SK-N-SH treated with all-trans-retinoic acid at 6 μM for 48 hours (cell line): ENCODE data around the gene PPOX.

Experiments
- ATAC-seq: fragments of 200-7000 bp; cut with Tn5 transposase; 3 replicates; pipeline ENCODE4 v1.9.1; 2020; ENCODE audit warnings: mild to moderate bottlenecking, moderate library complexity
- ARNTL ChIP-seq: fragments of 450-650 bp; formaldehyde crosslinking; IDR thresholded peaks from 2 replicates; pipeline ENCODE4 v1.5.0; 2020; ENCODE audit warnings: low read depth, mild to moderate bottlenecking, moderate library complexity, borderline replicate concordance
- CREB5 ChIP-seq: fragments of 250-450 bp; sonication (Bioruptor Pico); IDR thresholded peaks from 2 replicates; pipeline ENCODE4 v1.5.1; 2020; ENCODE audit warnings: low read depth, mild to moderate bottlenecking, moderate library complexity
- CSDC2 ChIP-seq: fragments of 250-450 bp; sonication (Bioruptor Pico); IDR thresholded peaks from 2 replicates; pipeline ENCODE4 v1.5.0; 2020; ENCODE audit warnings: mild to moderate bottlenecking, moderate library complexity
- ESRRG ChIP-seq: fragments of 250-450 bp; sonication (Bioruptor Pico); IDR thresholded peaks from 2 replicates; pipeline ENCODE4 v1.6.1; 2021; ENCODE audit warnings: mild to moderate bottlenecking
- GLIS3 ChIP-seq: fragments of 250-450 bp; sonication (Bioruptor Pico); IDR thresholded peaks from 2 replicates; pipeline ENCODE4 v1.5.0; 2020; ENCODE audit warnings: mild to moderate bottlenecking, moderate library complexity
- ISL1 ChIP-seq: fragments of 250-450 bp; sonication (Bioruptor Pico); IDR thresholded peaks from 2 replicates; pipeline ENCODE4 v2.1.2; 2022; ENCODE audit warnings: mild to moderate bottlenecking, moderate library complexity
- OSR1 ChIP-seq: fragments of 250-450 bp; sonication (Bioruptor Pico); IDR thresholded peaks from 2 replicates; pipeline ENCODE4 v1.8.0; 2022; ENCODE audit warnings: moderate library complexity, mild to moderate bottlenecking, inconsistent platforms
- PPARA ChIP-seq: fragments of 250-450 bp; sonication (Bioruptor Pico); IDR thresholded peaks from 2 replicates; pipeline ENCODE4 v1.5.0; 2020; ENCODE audit warnings: mild to moderate bottlenecking, borderline replicate concordance
- RARB ChIP-seq: fragments of 250-450 bp; sonication (Bioruptor Pico); IDR thresholded peaks from 2 replicates; pipeline ENCODE4 v1.8.0; 2021; ENCODE audit warnings: mild to moderate bottlenecking, moderate library complexity
- SNAI2 ChIP-seq: fragments of 250-450 bp; sonication (Bioruptor Pico); IDR thresholded peaks from 2 replicates; pipeline ENCODE4 v1.5.0; 2020; ENCODE audit warnings: mild to moderate bottlenecking, moderate library complexity
- TCF4 ChIP-seq: fragments of 250-450 bp; sonication (Bioruptor Pico); IDR thresholded peaks from 2 replicates; pipeline ENCODE4 v1.8.0; 2021; ENCODE audit warnings: mild to moderate bottlenecking, moderate library complexity, borderline replicate concordance
- TOX ChIP-seq: fragments of 250-450 bp; sonication (Bioruptor Pico); IDR thresholded peaks from 2 replicates; pipeline ENCODE4 v1.8.0; 2021; ENCODE audit warnings: mild to moderate bottlenecking, moderate library complexity, borderline replicate concordance
- ZC3H10 ChIP-seq: fragments of 250-450 bp; sonication (Bioruptor Pico); IDR thresholded peaks from 2 replicates; pipeline ENCODE4 v1.5.1; 2021; ENCODE audit warnings: mild to moderate bottlenecking, moderate library complexity
- ZFP3 ChIP-seq: fragments of 250-450 bp; sonication (Bioruptor Pico); IDR thresholded peaks from 2 replicates; pipeline ENCODE4 v1.5.0; 2020; ENCODE audit warnings: mild to moderate bottlenecking, moderate library complexity
- ZFP30 ChIP-seq: fragments of 450-650 bp; formaldehyde crosslinking; IDR thresholded peaks from 2 replicates; pipeline ENCODE4 v1.5.0; 2022; ENCODE audit warnings: mild to moderate bottlenecking, moderate library complexity
- ZNF565 ChIP-seq: fragments of 450-650 bp; formaldehyde crosslinking; conservative IDR thresholded peaks from 2 replicates; pipeline ENCODE4 v1.5.0; 2020; ENCODE audit warnings: low read depth, mild to moderate bottlenecking, moderate library complexity
- ZNF70 ChIP-seq: fragments of 450-650 bp; formaldehyde crosslinking; IDR thresholded peaks from 2 replicates; pipeline ENCODE4 v1.5.0; 2020; ENCODE audit warnings: mild to moderate bottlenecking, moderate library complexity
- ZNF8 ChIP-seq: fragments of 450-650 bp; formaldehyde crosslinking; IDR thresholded peaks from 2 replicates; pipeline ENCODE4 v1.5.0; 2020; ENCODE audit warnings: mild to moderate bottlenecking, moderate library complexity
- TF ChIP-seq, protein P1 (sequence below): fragments of 250-450 bp; sonication (Bioruptor Pico); IDR thresholded peaks from 2 replicates; pipeline ENCODE4 v1.5.1; 2021; ENCODE audit warnings: mild to moderate bottlenecking, moderate library complexity
- TF ChIP-seq, protein P2 (sequence below): fragments of 250-450 bp; sonication (Bioruptor Pico); IDR thresholded peaks from 2 replicates; pipeline ENCODE4 v1.8.0; 2021; ENCODE audit warnings: low read depth, mild to moderate bottlenecking, moderate library complexity, borderline replicate concordance

The PPOX gene

DNA sequence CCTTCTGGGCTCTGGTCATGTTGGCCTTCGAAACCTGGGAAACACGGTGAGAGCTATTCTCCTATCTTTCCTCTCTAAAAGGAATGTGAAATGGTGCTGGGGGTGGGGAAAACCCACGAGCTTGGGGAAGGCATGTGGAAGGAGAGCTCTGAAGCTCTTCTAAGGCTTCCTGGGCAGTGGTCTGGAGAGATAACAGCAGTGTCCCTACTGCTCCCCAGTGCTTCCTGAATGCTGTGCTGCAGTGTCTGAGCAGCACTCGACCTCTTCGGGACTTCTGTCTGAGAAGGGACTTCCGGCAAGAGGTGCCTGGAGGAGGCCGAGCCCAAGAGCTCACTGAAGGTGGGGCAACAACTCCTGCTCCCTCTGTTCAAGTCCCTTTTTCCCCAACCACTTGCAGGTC lies 4.2 kb upstream of the PPOX start:
- TF ChIP-seq OSR1 (CRISPR knock-in tag) = no peak
- no peak for TF ChIP-seq ESRRG (CRISPR knock-in tag)
- no peak for TF ChIP-seq ARNTL (CRISPR knock-in tag)
- no peak for TF ChIP-seq ZFP3 (CRISPR knock-in tag)
- TF ChIP-seq, protein P1, sequence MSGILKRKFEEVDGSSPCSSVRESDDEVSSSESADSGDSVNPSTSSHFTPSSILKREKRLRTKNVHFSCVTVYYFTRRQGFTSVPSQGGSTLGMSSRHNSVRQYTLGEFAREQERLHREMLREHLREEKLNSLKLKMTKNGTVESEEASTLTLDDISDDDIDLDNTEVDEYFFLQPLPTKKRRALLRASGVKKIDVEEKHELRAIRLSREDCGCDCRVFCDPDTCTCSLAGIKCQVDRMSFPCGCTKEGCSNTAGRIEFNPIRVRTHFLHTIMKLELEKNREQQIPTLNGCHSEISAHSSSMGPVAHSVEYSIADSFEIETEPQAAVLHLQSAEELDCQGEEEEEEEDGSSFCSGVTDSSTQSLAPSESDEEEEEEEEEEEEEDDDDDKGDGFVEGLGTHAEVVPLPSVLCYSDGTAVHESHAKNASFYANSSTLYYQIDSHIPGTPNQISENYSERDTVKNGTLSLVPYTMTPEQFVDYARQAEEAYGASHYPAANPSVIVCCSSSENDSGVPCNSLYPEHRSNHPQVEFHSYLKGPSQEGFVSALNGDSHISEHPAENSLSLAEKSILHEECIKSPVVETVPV (CRISPR knock-in tag) = no peak
- TF ChIP-seq CREB5 (CRISPR knock-in tag) = no peak
- TF ChIP-seq PPARA (CRISPR knock-in tag) = no peak
- TF ChIP-seq ZFP30 (CRISPR knock-in tag) = no peak
- TF ChIP-seq ISL1 (CRISPR knock-in tag) = no peak
- TF ChIP-seq TCF4 = no peak
- no peak for TF ChIP-seq TOX
- TF ChIP-seq ZNF8 (CRISPR knock-in tag) = no peak
- TF ChIP-seq, protein P2, sequence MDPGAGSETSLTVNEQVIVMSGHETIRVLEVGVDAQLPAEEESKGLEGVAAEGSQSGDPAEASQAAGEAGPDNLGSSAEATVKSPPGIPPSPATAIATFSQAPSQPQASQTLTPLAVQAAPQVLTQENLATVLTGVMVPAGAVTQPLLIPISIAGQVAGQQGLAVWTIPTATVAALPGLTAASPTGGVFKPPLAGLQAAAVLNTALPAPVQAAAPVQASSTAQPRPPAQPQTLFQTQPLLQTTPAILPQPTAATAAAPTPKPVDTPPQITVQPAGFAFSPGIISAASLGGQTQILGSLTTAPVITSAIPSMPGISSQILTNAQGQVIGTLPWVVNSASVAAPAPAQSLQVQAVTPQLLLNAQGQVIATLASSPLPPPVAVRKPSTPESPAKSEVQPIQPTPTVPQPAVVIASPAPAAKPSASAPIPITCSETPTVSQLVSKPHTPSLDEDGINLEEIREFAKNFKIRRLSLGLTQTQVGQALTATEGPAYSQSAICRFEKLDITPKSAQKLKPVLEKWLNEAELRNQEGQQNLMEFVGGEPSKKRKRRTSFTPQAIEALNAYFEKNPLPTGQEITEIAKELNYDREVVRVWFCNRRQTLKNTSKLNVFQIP = no peak
- TF ChIP-seq, all 23 proteins: peak for 0
- ATAC-seq = no peak

DNA sequence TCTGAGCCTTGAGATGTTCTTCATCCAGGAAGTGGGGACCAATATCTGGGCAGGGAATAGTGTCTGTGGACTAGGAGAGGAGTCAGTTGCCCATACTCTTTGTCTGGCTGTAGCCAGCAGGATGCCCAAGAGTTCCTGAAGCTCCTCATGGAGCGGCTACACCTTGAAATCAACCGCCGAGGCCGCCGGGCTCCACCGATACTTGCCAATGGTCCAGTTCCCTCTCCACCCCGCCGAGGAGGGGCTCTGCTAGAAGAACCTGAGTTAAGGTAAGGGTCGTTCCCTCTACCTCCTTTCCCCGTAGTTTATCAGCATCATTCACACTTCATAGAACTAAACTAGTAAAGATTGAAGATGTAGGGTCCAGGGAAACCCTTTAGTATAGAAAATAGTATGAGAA lies 3.4 kb upstream of the PPOX start:
- no peak for ATAC-seq
- TF ChIP-seq GLIS3 (CRISPR knock-in tag) (no peak), ZNF565 (CRISPR knock-in tag) (no peak), RARB (CRISPR knock-in tag) (no peak), ARNTL (CRISPR knock-in tag) (no peak), ZNF70 (CRISPR knock-in tag) (no peak), CSDC2 (no peak)
- TF ChIP-seq, protein P1 (CRISPR knock-in tag) = no peak

GRCh38 chr1:161163793-161164192 lies 2.4 kb upstream of the PPOX start:
- ATAC-seq = no peak
- TF ChIP-seq CREB5 (CRISPR knock-in tag) = no peak
- TF ChIP-seq TOX = no peak
- TF ChIP-seq, protein P1 (CRISPR knock-in tag) = no peak
- TF ChIP-seq ZNF8 (CRISPR knock-in tag) = no peak
- TF ChIP-seq ZC3H10 (CRISPR knock-in tag) = no peak
- TF ChIP-seq ZNF565 (CRISPR knock-in tag) = no peak

DNA sequence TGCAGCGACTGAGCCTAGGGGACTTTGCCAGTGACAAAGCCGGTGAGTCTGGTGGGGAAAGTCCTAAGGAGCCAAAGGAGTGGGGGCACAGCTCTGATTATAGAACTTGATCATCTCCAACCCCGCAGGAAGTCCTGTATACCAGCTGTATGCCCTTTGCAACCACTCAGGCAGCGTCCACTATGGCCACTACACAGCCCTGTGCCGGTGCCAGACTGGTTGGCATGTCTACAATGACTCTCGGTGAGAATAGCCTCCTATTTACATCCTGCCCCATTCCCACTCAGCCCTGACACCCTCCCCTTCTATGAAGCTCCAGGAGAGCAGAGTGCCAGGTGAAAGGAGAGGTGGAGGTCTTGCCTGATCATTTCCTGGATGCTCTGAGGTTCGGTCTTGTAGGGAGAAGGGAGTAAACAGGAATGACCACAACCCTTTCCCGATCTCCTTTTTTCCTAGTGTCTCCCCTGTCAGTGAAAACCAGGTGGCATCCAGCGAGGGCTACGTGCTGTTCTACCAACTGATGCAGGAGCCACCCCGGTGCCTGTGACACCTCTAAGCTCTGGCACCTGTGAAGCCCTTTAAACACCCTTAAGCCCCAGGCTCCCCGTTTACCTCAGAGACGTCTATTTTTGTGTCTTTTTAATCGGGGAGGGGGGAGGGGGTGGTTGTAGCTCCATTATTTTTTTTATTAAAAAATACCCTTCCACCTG lies 1.2 kb upstream of the PPOX start:
- ATAC-seq = no peak
- TF ChIP-seq TCF4 (no peak), ZNF70 (CRISPR knock-in tag) (no peak), SNAI2 (no peak), TOX (no peak), RARB (CRISPR knock-in tag) (no peak), ISL1 (CRISPR knock-in tag) (no peak), PPARA (CRISPR knock-in tag) (no peak), ZC3H10 (CRISPR knock-in tag) (no peak)
- TF ChIP-seq, protein P1 (CRISPR knock-in tag) = no peak
- TF ChIP-seq, protein P2 = no peak
